ENCODE results near the gene CAPN6. TPM values are rescaled to one million over a fixed set of nuclear protein-coding genes. Genes with fewer than 3 reads are reported as not detected.

CAPN6 gene
- 226 and 232 TPM in 2 replicates for total RNA-seq (ENCODE audit: low replicate concordance)

- DNase-seq (ENCODE audit: low spot score) = peak; percentile 77
- peaks cover 2% of the 10 kb centered on the region for H3K27me3 Mint-ChIP-seq (ENCODE audit: insufficient read depth, low read depth)
- Histone ChIP-seq H4K20me1 (ENCODE audit: low read depth) (no peaks in the 10 kb centered on the region), H3K36me3 (no peaks in the 10 kb centered on the region), H3K79me2 (ENCODE audit: low read depth) (peaks cover 49% of the 10 kb centered on the region), H3F3A (ENCODE audit: low read depth) (peaks cover 6% of the 10 kb centered on the region), H3K27me3 (no peaks in the 10 kb centered on the region), H3K4me3 (peak within 1 kb of the TSS; percentile 59), H3K9ac (peak within 1 kb of the TSS; percentile 30), H3K9me3 (ENCODE audit: low read depth) (no peaks in the 10 kb centered on the region), H3K4me2 (peak within 1 kb of the TSS; percentile 92), H3K27ac (no peak within 1 kb of the TSS), H3K4me1 (peaks cover 46% of the 10 kb centered on the region), H2AFZ (replicated peaks) (peak within 1 kb of the TSS; percentile 83)
- H3K36me3 Mint-ChIP-seq = no peaks in the 10 kb centered on the region
- TF ChIP-seq EZH2phosphoT487 (IDR thresholded peaks at IDR 0.05) (no peak), EZH2 (IDR thresholded peaks at IDR 0.05) (no peak), CTCF (IDR thresholded peaks at IDR 0.05) (no peak)
- H3K27ac Mint-ChIP-seq = no peak within 1 kb of the TSS
- H3K4me1 Mint-ChIP-seq = peaks cover 3% of the 10 kb centered on the region
- H3K4me3 Mint-ChIP-seq = no peak within 1 kb of the TSS
- no peaks in the 10 kb centered on the region for H3K9me3 Mint-ChIP-seq
Observed at GRCh38 chrX:111270339-111270738, at the start of gene CAPN6. Gene CAPN6 (minus strand): TSS chrX:111270483. CDS start chrX:111263936, 6,547 bp downstream.

GRCh38 chrX:111319451-111319850 is 49.2 kb upstream of the CAPN6 start:
- Mint-ChIP-seq H3K27me3 (ENCODE audit: insufficient read depth, low read depth) (no peaks in the 10 kb centered on the region), H3K4me1 (peaks cover 7% of the 10 kb centered on the region), H3K36me3 (no peaks in the 10 kb centered on the region), H3K4me3 (no peak overlapping the region), H3K27ac (no peak overlapping the region), H3K9me3 (peaks cover 4% of the 10 kb centered on the region)
- Histone ChIP-seq H3K9me3 (ENCODE audit: low read depth) (no peaks in the 10 kb centered on the region), H3K4me2 (no peak overlapping the region), H3K9ac (no peak overlapping the region), H3K79me2 (ENCODE audit: low read depth) (no peaks in the 10 kb centered on the region), H3K27me3 (no peaks in the 10 kb centered on the region), H3K36me3 (peaks cover 2% of the 10 kb centered on the region), H3K4me3 (no peak overlapping the region), H3K4me1 (peaks cover 47% of the 10 kb centered on the region), H3K27ac (no peak overlapping the region), H2AFZ (replicated peaks) (no peak overlapping the region), H3F3A (ENCODE audit: low read depth) (peaks cover 22% of the 10 kb centered on the region), H4K20me1 (ENCODE audit: low read depth) (no peaks in the 10 kb centered on the region)
- DNase-seq (ENCODE audit: low spot score) = no peak
- TF ChIP-seq CTCF (IDR thresholded peaks at IDR 0.05) (no peak), EZH2 (IDR thresholded peaks at IDR 0.05) (no peak), EZH2phosphoT487 (IDR thresholded peaks at IDR 0.05) (no peak)

GRCh38 chrX:111318901-111319300 is 48.6 kb upstream of the CAPN6 start:
- Mint-ChIP-seq H3K4me1 (peaks cover 7% of the 10 kb centered on the region), H3K27ac (no peak overlapping the region), H3K4me3 (no peak overlapping the region), H3K27me3 (ENCODE audit: insufficient read depth, low read depth) (no peaks in the 10 kb centered on the region), H3K36me3 (no peaks in the 10 kb centered on the region), H3K9me3 (peaks cover 4% of the 10 kb centered on the region)
- Histone ChIP-seq H3K36me3 (peaks cover 2% of the 10 kb centered on the region), H3K4me1 (peaks cover 47% of the 10 kb centered on the region), H3F3A (ENCODE audit: low read depth) (peaks cover 19% of the 10 kb centered on the region), H3K4me2 (peak overlapping the region; percentile 13), H3K79me2 (ENCODE audit: low read depth) (no peaks in the 10 kb centered on the region), H2AFZ (replicated peaks) (no peak overlapping the region), H3K9me3 (ENCODE audit: low read depth) (no peaks in the 10 kb centered on the region), H3K27ac (no peak overlapping the region), H3K4me3 (no peak overlapping the region), H4K20me1 (ENCODE audit: low read depth) (no peaks in the 10 kb centered on the region), H3K9ac (no peak overlapping the region), H3K27me3 (no peaks in the 10 kb centered on the region)
- no peak for DNase-seq (ENCODE audit: low spot score)
- TF ChIP-seq EZH2phosphoT487 (IDR thresholded peaks at IDR 0.05) (no peak), CTCF (IDR thresholded peaks at IDR 0.05) (no peak), EZH2 (IDR thresholded peaks at IDR 0.05) (no peak)

Data from neural progenitor cell (in vitro differentiated cells).